GM21367 (cell line): ENCODE results near the gene KCNJ6.
"Not testable (repeated sequence)": the region's sequence is repeated elsewhere in the genome, so short reads cannot be mapped to it uniquely, and the experiment has no call there.

Experiments used
- ATAC-seq: cut with Tn5 transposase; IDR thresholded peaks from one replicate; pipeline ENCODE4 v1.9.1; 2021; ENCODE audit not compliant: unreplicated experiment

Gene KCNJ6

DNA sequence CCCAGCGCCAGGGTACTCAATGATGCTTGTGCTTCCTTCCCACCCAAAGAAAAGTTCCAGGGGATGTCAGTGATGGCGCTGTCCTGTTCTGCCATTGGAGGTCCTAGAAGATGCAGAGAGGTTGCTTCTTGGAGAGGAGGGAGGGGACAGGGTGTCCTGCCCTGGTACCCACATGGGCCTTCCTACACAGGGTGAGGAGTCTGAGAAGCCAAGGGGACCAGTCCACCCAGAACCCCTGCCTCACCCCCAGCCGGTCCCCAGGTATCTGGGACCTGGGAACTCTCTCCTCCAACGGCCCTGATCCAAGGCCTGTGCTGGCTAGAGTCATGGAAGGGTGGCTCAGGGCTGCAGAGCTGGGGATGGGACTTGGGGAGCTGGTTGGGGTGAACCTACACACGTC is 259.4 kb downstream of the KCNJ6 start:
- no peak for ATAC-seq

DNA sequence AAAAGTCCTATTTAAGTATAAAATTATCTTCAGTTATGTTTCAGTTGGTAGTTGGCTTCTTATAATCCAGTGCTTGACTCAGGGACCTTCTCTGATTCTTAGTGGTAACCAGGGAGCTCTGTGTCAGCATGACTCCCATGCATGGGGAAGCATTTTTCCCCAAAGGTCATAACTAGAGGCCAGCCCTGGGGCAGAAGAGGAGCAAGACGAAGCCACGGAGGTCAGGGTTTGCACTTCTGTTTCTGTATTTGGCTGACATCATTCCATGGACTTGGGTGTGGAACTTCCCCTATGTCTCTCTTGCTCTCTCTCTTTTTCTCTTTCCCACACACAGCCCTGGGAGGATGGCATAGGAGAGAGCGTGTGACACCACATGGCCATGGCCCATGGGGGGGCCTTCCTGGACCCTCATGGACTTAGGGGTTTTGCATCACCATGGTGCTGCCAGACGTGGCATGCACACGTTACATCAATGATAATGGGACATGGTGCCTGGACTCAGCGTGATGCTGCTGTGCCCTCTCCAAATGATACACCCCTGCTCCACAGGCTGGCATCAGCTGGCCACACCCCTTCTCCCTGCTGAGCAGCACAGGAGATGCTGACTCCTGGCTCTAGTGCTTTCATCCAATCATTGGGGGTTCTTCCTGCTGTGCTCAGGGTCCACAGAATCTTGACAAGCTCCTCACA is 260.5 kb downstream of the KCNJ6 start:
- ATAC-seq, result no peak

DNA sequence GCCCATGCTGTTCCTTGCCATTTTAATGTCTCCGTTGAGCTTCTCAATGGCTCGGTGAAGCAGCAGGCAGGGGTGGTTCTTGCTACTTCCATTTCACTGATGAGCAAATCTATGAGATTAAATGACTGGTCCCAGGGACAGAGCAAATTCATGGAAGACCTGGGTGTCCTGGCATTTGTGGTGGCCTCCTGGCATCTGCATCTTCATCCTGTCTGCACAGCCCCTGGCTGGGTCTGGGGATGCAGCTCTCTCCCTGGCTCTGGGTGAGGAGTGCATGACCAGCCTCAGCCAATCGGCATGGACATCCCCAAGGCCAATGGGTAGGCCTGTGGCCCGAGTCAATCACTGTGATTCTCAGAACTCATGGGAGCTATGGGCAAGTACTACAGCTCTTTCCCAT is 261.7 kb downstream of the KCNJ6 start:
- ATAC-seq, result no peak

DNA sequence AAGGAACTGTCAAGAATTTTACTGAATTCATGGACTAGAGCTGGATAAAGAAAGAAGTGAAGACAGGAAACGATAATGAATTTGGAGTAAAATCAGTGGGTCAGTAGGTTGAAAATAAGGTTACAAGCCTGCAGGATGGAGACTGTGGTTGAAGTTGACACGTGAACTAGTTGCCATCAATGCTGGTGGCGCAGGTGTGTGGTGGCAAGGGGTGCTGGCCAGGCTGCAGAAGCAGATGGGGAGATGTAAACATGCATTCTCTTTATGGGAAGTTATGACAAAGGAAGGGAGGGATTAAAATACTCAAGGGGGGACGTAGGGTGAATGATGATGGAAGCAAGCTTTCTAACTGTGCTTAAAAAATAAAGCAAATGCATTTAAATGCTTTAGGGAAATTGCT is 263.1 kb downstream of the KCNJ6 start:
- ATAC-seq, result no peak

DNA sequence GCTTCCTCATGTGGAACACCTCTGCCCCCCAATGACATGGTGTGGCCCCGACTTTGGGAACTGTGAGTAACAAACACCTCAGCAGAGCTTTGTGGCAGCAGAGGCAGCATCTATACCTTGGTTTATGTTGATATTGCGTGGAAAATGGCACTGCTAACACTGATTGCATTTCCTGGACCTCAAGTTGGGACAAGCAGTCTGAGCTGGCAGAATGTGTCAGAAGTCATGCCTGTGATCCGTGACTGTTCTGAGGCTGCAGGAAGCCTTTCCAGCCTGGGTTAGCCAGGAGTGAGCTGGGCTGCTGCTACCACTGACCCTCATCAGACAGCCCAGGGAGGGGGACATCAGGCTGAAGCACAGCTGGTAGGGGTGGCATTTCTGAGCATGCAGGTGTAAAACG is 268.5 kb downstream of the KCNJ6 start:
- no peak for ATAC-seq

DNA sequence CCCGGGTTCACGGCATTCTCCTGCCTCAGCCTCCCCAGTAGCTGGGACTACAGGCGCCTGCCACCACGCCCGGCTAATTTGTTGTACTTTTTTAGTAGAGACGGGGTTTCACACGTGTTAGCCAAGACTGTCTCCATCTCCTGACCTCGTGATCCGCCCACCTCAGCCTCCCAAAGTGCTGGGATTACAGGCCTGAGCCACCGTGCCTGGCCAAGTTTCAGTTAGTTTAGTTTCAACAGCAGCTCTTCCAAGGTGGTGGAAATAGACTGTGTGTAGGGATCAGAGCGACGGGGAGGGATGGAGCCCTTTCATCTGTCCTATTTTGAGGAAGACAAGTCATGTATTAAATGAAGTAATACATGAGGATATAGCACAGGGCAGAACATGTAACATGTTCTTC is 269.5 kb downstream of the KCNJ6 start:
- ATAC-seq, result not testable (repeated sequence)

DNA sequence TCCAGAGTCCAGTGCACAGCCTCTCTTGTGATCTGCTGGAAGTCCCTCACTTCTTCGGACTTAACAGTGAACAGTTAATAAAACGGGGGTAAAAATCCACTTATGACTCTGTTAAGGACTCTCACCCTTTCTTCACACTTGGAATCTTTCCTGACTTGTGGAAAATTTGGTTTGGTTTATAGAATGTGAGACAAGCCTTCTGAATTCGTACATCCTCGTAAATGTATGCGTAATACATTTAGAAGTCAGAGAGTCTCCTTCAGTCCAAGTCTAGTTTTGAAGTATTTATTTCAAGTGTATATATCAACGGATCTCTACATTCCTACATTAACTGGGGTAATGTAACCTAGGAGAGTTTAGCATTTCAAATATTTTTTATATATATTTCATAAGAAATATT is 270.4 kb downstream of the KCNJ6 start:
- no peak for ATAC-seq

DNA sequence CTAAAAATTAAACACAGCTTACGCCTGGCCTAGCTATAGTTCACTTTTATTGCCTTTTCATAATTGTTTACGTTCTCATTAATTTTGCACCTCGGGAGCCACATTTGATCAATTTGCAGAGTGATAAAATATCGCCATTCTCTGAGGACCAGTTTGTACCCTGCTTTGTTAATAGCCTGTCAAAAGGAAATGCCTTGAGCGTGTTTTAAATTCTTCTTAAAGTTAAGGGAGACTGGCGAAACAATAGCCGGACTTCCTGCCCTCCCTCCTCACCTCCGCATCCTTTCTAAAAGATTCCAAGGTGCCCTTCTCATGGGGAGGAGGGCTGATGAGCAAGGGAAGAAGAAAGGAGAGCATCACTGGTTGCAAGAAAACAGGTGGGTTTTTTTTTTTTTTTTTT is 271.6 kb downstream of the KCNJ6 start:
- no peak for ATAC-seq

DNA sequence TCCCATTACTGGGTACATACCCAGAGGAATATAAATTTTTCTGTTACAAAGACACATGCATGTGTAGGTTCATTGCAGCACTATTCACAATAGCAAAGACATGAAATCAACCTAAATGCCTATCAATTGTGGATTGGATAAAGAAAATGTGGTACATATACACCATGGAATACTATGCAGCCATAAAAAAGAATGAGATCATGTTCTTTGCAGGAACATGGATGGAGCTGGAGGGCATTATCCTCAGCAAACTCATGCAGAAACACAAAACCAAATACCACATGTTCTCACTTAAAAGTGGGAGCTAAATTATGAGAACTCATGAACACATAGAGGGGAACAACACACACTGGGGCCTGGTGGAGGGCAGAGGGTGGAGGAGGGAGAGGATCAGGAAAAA is 272.4 kb downstream of the KCNJ6 start:
- ATAC-seq, result not testable (repeated sequence)

DNA sequence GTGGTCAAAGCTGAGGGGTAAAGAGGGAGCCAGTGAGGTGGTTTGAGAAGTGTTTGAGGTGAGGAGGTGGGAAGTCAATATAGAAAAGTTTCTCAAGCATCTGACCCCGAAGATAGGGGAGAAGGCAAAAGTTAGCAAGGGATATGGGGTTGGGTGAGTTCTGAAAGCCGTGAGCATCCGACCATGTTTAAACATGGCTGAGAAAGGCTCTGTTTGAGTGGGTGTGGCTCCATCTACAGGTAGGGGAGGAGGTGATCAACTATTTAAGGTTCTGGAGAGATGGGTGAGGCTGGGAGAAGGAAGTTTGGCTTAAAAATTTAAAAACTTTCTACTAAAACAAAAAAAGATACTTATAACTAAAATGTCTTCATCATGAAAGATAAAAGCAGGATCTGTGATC is 273.8 kb downstream of the KCNJ6 start:
- ATAC-seq, result no peak

DNA sequence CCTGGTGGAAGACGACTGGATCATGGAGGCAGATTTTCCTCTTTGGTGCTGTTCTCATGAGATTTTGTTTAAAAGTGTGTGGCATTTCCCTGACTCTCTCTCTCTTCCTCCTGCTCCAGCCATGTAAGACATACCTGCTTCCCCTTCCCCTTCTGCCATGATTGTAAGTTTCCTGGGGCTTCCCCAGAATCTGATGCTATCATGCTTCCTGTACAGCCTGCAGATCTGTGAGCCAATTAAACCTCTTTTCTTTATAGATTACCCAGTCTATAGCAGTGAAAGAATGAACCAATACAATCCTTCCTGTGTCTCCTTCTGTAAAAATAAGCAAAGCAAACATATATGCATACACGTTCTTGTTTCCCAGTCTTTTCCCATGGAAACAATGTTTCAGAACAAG is 276.5 kb downstream of the KCNJ6 start:
- ATAC-seq, result no peak

DNA sequence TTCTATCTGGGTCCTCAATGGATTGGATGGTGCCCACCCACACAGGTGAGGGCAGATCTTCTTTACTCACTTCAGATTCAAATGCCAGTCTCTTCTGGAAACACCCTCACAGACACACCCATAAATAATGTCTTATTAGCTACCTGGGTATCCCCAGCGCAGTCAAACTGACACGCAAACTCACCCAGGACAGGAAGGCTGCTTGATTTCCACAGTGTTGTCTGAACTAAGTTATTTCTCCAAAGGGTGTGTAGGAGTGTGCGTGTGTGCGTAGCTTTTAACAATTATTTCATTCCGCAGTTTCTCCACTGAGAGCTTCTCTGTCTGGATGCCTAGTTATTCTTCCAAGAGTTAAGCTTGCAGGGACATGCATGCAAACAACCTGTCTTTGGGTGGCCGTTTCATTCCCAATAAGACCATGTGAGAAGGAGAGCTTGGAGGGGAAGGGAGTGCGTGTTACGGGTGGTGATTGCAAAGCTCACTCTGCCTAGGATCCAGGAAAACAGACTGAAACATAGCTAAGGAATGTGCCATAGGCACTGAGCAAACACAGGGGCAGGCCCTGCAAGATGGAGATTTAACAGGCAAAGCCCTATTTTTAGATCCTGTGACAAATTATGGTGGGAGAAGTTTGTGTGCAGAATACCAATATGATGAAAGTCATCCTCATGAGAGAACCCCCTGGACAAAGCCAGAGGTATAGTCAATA is 280.0 kb downstream of the KCNJ6 start:
- no peak for ATAC-seq

DNA sequence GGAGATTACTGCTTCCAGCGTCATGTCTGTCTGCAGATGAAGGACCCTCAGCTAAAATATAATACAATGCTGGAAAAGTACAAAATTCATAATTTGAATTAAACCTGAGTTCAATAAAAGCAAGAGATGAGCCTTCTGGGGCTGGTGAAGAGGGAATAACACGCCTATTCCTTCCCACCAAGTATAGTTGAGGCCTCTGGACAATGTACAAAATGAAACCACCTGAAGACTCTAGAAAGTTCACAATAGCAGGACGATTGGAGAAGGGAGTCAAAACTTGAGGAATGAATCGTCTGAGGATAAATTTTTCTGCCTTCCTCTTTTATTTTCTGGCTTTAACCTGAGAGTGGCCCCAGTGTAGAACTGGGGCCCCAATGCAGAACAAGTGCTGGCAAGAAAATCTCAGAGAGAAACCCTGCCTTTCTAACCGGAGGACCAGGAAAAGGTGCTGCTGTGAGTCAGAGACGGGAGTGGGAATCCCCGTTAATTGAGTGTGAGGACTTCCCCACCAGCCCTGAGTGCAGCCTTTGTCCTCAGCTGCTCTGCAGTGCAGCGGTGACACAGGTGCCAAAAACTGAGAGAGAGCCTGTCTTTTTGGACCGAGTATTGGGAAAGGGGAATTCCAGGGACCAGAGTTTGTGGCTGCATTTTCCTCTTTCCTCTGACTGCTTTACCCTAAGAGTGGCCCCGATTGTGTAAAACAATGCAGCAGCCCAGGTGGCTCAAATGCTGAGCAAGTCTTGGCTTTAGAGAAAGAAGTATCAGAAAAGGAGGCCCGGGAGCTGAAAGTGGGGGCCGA is 284.7 kb downstream of the KCNJ6 start:
- no peak for ATAC-seq

DNA sequence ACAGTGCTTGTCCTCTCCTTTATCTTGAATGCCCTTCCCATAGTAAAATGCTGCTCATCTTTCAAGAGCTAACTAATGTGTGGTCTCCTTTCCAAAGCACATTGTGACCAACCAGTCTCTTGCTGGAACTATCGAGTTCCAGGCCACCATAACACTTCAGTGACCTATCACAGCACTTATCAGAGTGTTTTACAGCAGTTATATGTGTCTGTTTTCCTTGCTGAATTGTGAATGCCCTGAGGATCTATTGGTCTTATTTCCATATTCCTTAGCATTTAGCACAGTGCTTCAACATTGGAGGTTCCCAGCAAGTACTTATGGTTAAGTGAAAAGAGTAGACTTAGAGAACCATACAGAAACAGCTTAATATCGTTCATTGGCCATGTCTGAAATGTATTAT is 285.4 kb downstream of the KCNJ6 start:
- no peak for ATAC-seq

DNA sequence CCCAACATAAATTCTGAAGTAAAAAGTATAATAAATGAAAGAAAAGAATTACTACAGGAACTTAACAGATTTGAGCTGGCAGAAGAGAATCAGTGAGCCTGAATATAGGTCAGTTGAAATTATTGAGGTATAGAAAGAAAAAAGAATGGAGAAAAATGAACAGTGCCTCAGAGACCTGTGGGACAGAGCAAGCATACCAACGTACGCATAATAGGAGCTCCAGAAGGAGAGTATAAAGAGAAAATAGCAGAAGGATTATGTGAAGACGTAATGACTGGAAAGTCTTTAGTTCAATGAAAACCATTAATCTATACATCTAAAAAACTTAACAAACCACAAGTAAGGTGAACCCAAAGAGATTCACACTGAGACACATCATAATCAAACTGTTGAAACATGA is 287.9 kb downstream of the KCNJ6 start:
- no peak for ATAC-seq

DNA sequence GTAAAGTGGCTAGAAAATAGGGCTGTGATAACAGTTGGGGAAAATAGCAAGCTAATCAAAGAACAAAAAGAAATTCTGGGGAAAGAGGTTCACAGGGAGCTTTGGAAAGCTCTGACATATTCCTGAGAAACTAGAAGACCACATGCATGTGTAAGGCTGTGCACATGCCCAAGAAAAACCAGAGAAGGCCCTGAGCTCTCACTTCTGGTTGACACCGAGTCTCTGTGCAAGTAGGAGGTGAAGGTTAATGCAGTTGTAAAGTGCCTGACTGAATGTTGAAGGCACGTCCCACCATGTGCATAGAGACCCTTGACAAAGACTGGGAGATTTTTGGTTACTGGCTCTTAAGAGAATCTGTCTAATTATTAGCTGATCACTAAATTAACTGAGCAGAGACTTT is 288.7 kb downstream of the KCNJ6 start:
- ATAC-seq, result no peak

DNA sequence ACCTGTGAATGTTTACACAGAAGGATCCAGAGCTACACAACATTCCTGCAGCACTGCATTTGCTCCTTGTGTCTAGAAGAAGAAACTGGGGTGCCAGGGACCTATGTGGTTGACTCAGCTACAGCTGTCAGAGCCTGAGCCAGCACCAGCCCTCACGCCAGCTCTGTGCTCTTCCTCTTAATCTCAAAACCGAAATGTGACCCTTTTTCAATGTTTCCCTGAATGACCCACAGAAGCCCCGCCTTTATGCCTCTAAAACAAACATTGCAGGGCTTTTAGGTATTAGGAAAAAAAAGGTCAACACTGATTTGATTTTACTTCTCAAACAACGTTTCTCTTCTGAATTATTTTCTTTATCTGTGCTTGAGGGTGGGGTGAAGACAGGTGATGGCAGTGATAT is 289.2 kb downstream of the KCNJ6 start:
- ATAC-seq, result no peak

DNA sequence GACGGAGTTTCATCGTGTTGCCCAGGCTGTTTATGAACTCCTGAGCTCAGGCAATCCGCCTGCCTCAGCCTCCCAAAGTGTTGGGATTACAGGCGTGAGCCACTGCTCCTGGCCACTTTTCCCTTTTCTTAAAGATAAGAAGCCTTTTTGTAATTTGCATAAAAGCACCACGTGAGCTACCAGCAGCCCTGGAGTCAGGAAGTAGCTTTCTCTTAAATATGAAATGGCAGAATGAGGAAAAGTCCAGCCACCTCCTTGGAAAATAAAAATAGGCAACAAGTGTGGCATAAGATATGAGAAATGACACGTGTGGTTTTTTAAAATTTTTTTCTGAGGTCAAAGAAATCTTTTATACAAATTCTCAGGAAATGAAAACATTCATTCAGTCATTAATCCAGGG is 289.9 kb downstream of the KCNJ6 start:
- ATAC-seq, result no peak

DNA sequence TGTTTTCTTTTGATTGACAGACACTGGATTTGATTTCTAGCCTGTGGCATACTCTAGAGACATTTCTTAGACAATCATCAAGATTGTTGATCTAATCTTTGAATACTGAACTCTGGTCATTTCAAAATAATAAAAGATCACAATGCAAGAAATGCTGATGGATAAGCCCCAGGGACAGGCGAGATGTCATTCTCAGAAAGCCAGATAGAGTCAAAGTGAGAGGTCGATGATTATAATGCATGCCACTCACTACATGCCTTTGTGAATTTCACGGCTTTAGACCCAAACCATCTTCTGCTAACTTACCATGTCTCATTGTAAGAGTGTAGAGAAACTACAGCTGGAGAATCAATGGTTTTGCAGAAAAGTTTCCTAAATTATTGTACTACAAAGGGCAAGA is 292.6 kb downstream of the KCNJ6 start:
- no peak for ATAC-seq

DNA sequence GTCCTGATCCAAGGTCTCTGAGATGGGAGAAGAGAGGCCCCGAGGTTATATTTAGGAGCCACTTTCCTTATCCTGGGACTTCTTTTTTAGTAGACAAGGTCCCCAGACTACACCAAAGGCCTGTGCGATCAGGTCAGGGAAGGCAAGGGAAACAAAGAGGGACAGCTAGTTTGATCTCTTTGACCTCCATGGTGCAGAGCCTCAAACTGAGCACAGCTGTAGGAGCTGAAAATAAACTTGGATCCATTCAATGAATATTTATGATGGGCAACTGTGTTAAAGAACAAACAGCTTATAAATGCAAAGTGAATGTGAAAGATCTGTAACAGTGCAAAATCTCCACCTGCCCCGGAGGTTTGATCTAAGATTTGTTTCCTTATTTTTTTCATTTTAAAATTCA is 293.1 kb downstream of the KCNJ6 start:
- no peak for ATAC-seq

DNA sequence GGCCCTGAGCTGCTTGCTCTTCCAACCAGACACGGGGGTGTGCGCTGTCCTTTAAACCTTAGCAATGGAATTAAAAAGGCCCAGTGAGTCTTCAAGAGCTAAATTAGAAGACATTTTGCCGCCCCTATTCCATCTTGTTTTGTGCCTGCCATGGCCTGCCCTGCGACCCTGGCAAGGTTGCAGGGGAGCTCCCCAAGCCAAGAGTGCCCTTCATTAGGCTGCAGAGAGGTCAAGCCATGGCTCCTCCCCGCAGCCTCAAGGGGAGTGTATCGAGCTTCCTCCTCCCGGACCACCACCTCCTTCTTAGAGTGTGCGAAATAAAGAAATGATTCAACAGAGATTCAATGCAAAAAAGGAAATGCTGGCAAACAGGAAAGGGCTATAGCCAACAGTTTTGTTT is 293.5 kb downstream of the KCNJ6 start:
- no peak for ATAC-seq

DNA sequence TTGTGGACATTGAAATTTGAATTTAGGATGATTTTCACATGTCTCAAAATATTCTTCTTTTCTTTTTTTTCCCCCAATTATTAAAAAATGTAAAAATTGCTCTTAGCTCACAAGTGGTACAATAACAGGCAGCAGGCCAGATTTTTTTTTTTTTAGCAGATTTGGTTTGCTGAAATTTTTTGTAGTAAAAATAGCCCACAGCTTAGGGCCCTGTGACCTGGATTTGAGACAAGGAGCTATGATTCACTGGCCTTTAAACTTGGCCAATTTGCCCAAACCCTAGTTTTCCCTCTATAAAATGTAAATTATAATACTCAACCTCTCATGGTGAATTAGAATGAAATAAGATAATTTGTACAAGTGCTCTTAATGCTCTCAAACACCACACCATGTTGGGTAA is 295.9 kb downstream of the KCNJ6 start:
- ATAC-seq, result no peak
